ENCODE results near the gene FNDC10.

FNDC10 gene

GRCh38 chr1:1627261-1627828 lies 27.4 kb upstream of the FNDC10 start:
- Histone ChIP-seq H3K4me3 (ENCODE audit: low read length in 2 of 2) (no peak overlapping the region), H2BK120ac (ENCODE audit: low read depth, low read length) (no peak overlapping the region), H3K79me1 (ENCODE audit: low read depth, low read length) (peaks cover 3% of the 10 kb centered on the region), H3K27ac (replicated peaks; ENCODE audit: low read length) (no peak overlapping the region), H3K4me2 (ENCODE audit: insufficient read depth, low read length, poor library complexity, severe bottlenecking) (no peak overlapping the region), H4K91ac (ENCODE audit: low read depth, low read length, poor library complexity) (no peak overlapping the region), H3K23ac (ENCODE audit: low read depth, low read length, poor library complexity) (peak overlapping the region; percentile 65), H2BK15ac (ENCODE audit: low read length) (no peak overlapping the region), H4K8ac (ENCODE audit: low read depth, low read length) (peak overlapping the region; percentile 43), H2AFZ (ENCODE audit: low read length) (no peak overlapping the region), H3K4me1 (ENCODE audit: control insufficient read depth in 2 of 2, insufficient read depth in 1 of 2, low read depth in 1 of 2, low read length in 2 of 2) (no peaks in the 10 kb centered on the region), H3K4ac (ENCODE audit: low read length) (no peak overlapping the region), H2BK12ac (ENCODE audit: low read length) (no peak overlapping the region), H2AK5ac (ENCODE audit: low read depth, low read length) (no peak overlapping the region), H2BK5ac (ENCODE audit: low read length) (no peak overlapping the region), H3K27me3 (ENCODE audit: control insufficient read depth in 3 of 3, insufficient read depth in 3 of 3, low read depth in 1 of 3, low read length in 3 of 3) (peaks cover 0 to 39% (median 18%) of the 10 kb centered on the region in 3 experiments), H3K9ac (ENCODE audit: low read depth, low read length, poor library complexity) (no peak overlapping the region), H3K36me3 (replicated peaks in 1 of 2; ENCODE audit: control insufficient read depth in 2 of 2, insufficient read depth in 2 of 2, low read length in 2 of 2) (peaks cover 0 to 4% of the 10 kb centered on the region in 2 donors), H3K9me3 (replicated peaks in 1 of 2; ENCODE audit: control insufficient read depth in 2 of 2, insufficient read depth in 1 of 2, low read depth in 1 of 2, low read length in 2 of 2) (no peaks in the 10 kb centered on the region), H3K18ac (ENCODE audit: low read length) (no peak overlapping the region), H3K14ac (ENCODE audit: low read length) (no peak overlapping the region)
- no peak for DNase-seq (ENCODE audit: low spot score)
- no CpG with 5 or more reads among the region's 37 CpGs for WGBS, 2 donors (ENCODE audit: extremely low coverage in 2 of 2, insufficient read length in 2 of 2, insufficient replicate concordance in 1 of 2)

- Histone ChIP-seq H2AFZ (ENCODE audit: low read length) (no peak overlapping the region), H3K4me2 (ENCODE audit: insufficient read depth, low read length, poor library complexity, severe bottlenecking) (no peak overlapping the region), H3K23ac (ENCODE audit: low read depth, low read length, poor library complexity) (peak overlapping the region; percentile 43), H3K9ac (ENCODE audit: low read depth, low read length, poor library complexity) (peak overlapping the region; percentile 77), H4K91ac (ENCODE audit: low read depth, low read length, poor library complexity) (no peak overlapping the region), H3K9me3 (replicated peaks in 1 of 2; ENCODE audit: control insufficient read depth in 2 of 2, insufficient read depth in 1 of 2, low read depth in 1 of 2, low read length in 2 of 2) (no peaks in the 10 kb centered on the region), H2AK5ac (ENCODE audit: low read depth, low read length) (no peak overlapping the region), H2BK5ac (ENCODE audit: low read length) (no peak overlapping the region), H3K18ac (ENCODE audit: low read length) (no peak overlapping the region), H3K27ac (replicated peaks; ENCODE audit: low read length) (no peak overlapping the region), H3K36me3 (replicated peaks in 1 of 2; ENCODE audit: control insufficient read depth in 2 of 2, insufficient read depth in 2 of 2, low read length in 2 of 2) (peaks cover 0 to 4% of the 10 kb centered on the region in 2 donors), H4K8ac (ENCODE audit: low read depth, low read length) (no peak overlapping the region), H3K79me1 (ENCODE audit: low read depth, low read length) (peaks cover 3% of the 10 kb centered on the region), H2BK12ac (ENCODE audit: low read length) (no peak overlapping the region), H3K4me1 (ENCODE audit: control insufficient read depth in 2 of 2, insufficient read depth in 1 of 2, low read depth in 1 of 2, low read length in 2 of 2) (no peaks in the 10 kb centered on the region), H2BK15ac (ENCODE audit: low read length) (no peak overlapping the region), H2BK120ac (ENCODE audit: low read depth, low read length) (no peak overlapping the region), H3K14ac (ENCODE audit: low read length) (no peak overlapping the region), H3K4ac (ENCODE audit: low read length) (no peak overlapping the region), H3K27me3 (ENCODE audit: control insufficient read depth in 3 of 3, insufficient read depth in 3 of 3, low read depth in 1 of 3, low read length in 3 of 3) (peaks cover 0 to 31% (median 14%) of the 10 kb centered on the region in 3 experiments), H3K4me3 (ENCODE audit: low read length in 2 of 2) (no peak overlapping the region)
- WGBS, 2 donors (ENCODE audit: extremely low coverage in 2 of 2, insufficient read length in 2 of 2, insufficient replicate concordance in 1 of 2), result no CpG with 5 or more reads among the region's 48 CpGs
- no peak for DNase-seq (ENCODE audit: low spot score)
Measured at GRCh38 chr1:1626207-1627141, 26.5 kb upstream of the FNDC10 start.

- Histone ChIP-seq H3K4me3 (ENCODE audit: low read length in 2 of 2) (no peak overlapping the region), H3K27me3 (ENCODE audit: control insufficient read depth in 3 of 3, insufficient read depth in 3 of 3, low read depth in 1 of 3, low read length in 3 of 3) (peaks cover 0 to 24% (median 8%) of the 10 kb centered on the region in 3 experiments), H3K27ac (replicated peaks; ENCODE audit: low read length) (no peak overlapping the region), H4K91ac (ENCODE audit: low read depth, low read length, poor library complexity) (no peak overlapping the region), H4K8ac (ENCODE audit: low read depth, low read length) (no peak overlapping the region), H3K36me3 (replicated peaks in 1 of 2; ENCODE audit: control insufficient read depth in 2 of 2, insufficient read depth in 2 of 2, low read length in 2 of 2) (peaks cover 0 to 4% of the 10 kb centered on the region in 2 donors), H3K14ac (ENCODE audit: low read length) (no peak overlapping the region), H2BK5ac (ENCODE audit: low read length) (peak overlapping the region; percentile 22), H2AFZ (ENCODE audit: low read length) (no peak overlapping the region), H3K4me2 (ENCODE audit: insufficient read depth, low read length, poor library complexity, severe bottlenecking) (no peak overlapping the region), H2AK5ac (ENCODE audit: low read depth, low read length) (peak overlapping the region; percentile 61), H2BK12ac (ENCODE audit: low read length) (no peak overlapping the region), H3K18ac (ENCODE audit: low read length) (no peak overlapping the region), H2BK120ac (ENCODE audit: low read depth, low read length) (no peak overlapping the region), H3K79me1 (ENCODE audit: low read depth, low read length) (peaks cover 3% of the 10 kb centered on the region), H3K23ac (ENCODE audit: low read depth, low read length, poor library complexity) (peak overlapping the region; percentile 5), H3K4me1 (ENCODE audit: control insufficient read depth in 2 of 2, insufficient read depth in 1 of 2, low read depth in 1 of 2, low read length in 2 of 2) (no peaks in the 10 kb centered on the region), H2BK15ac (ENCODE audit: low read length) (no peak overlapping the region), H3K4ac (ENCODE audit: low read length) (no peak overlapping the region), H3K9me3 (replicated peaks in 1 of 2; ENCODE audit: control insufficient read depth in 2 of 2, insufficient read depth in 1 of 2, low read depth in 1 of 2, low read length in 2 of 2) (no peaks in the 10 kb centered on the region), H3K9ac (ENCODE audit: low read depth, low read length, poor library complexity) (peak overlapping the region; percentile 70)
- no CpG with 5 or more reads among the region's 8 CpGs for WGBS, 2 donors (ENCODE audit: extremely low coverage in 2 of 2, insufficient read length in 2 of 2, insufficient replicate concordance in 1 of 2)
- no peak for DNase-seq (ENCODE audit: low spot score)
Measured at GRCh38 chr1:1625824-1626206, 25.9 kb upstream of the FNDC10 start.

- Histone ChIP-seq H3K4me3 (ENCODE audit: low read length in 2 of 2) (no peak overlapping the region), H2BK120ac (ENCODE audit: low read depth, low read length) (no peak overlapping the region), H2AFZ (ENCODE audit: low read length) (no peak overlapping the region), H3K9ac (ENCODE audit: low read depth, low read length, poor library complexity) (no peak overlapping the region), H3K4me2 (ENCODE audit: insufficient read depth, low read length, poor library complexity, severe bottlenecking) (no peak overlapping the region), H3K14ac (ENCODE audit: low read length) (no peak overlapping the region), H3K27me3 (ENCODE audit: control insufficient read depth in 3 of 3, insufficient read depth in 3 of 3, low read depth in 1 of 3, low read length in 3 of 3) (peaks cover 0 to 20% (median 4%) of the 10 kb centered on the region in 3 experiments), H2BK15ac (ENCODE audit: low read length) (no peak overlapping the region), H2AK5ac (ENCODE audit: low read depth, low read length) (peak overlapping the region; percentile 61), H3K4ac (ENCODE audit: low read length) (no peak overlapping the region), H4K91ac (ENCODE audit: low read depth, low read length, poor library complexity) (no peak overlapping the region), H3K23ac (ENCODE audit: low read depth, low read length, poor library complexity) (peak overlapping the region; percentile 5), H3K18ac (ENCODE audit: low read length) (no peak overlapping the region), H3K27ac (replicated peaks; ENCODE audit: low read length) (no peak overlapping the region), H2BK5ac (ENCODE audit: low read length) (peak overlapping the region; percentile 22), H3K79me1 (ENCODE audit: low read depth, low read length) (peaks cover 3% of the 10 kb centered on the region), H2BK12ac (ENCODE audit: low read length) (no peak overlapping the region), H3K4me1 (ENCODE audit: control insufficient read depth in 2 of 2, insufficient read depth in 1 of 2, low read depth in 1 of 2, low read length in 2 of 2) (no peaks in the 10 kb centered on the region), H3K9me3 (replicated peaks in 1 of 2; ENCODE audit: control insufficient read depth in 2 of 2, insufficient read depth in 1 of 2, low read depth in 1 of 2, low read length in 2 of 2) (no peaks in the 10 kb centered on the region), H3K36me3 (replicated peaks in 1 of 2; ENCODE audit: control insufficient read depth in 2 of 2, insufficient read depth in 2 of 2, low read length in 2 of 2) (peaks cover 0 to 4% of the 10 kb centered on the region in 2 donors), H4K8ac (ENCODE audit: low read depth, low read length) (no peak overlapping the region)
- WGBS, 2 donors (ENCODE audit: extremely low coverage in 2 of 2, insufficient read length in 2 of 2, insufficient replicate concordance in 1 of 2), result no CpG with 5 or more reads among the region's 28 CpGs
- no peak for DNase-seq (ENCODE audit: low spot score)
Measured at GRCh38 chr1:1625404-1625775, 25.5 kb upstream of the FNDC10 start.
